HEK293 (cell line): ENCODE data around the gene ZNF775.

ENCODE experiments used
- CTCF ChIA-PET: fragments of 350-600 bp; formaldehyde crosslinking; extraction: SDS; loops from one replicate; lab custom pipeline; 2021; ENCODE audit warnings: antibody characterized with exemption; lab: Yijun Ruan, JAX
- POLR2A ChIA-PET: fragments of 300-600 bp; formaldehyde crosslinking; extraction: SDS; loops from one replicate; lab custom pipeline; 2020; ENCODE audit warnings: antibody characterized with exemption, inconsistent platforms; lab: Yijun Ruan, JAX
- H3K27ac ChIP-seq: fragments of 200-500 bp; sonication (Bioruptor generic); 2 replicates; pipeline ENCODE4 v1.5.1; 2014; ENCODE audit warnings: low read depth, low read length, control low read depth, inconsistent platforms; ENCODE audit errors: extremely low read depth
- H3K36me3 ChIP-seq, 2 experiments: fragments of 200-500 bp in 1 of 2; sonication (Bioruptor generic) in 1 of 2; 1 replicate in 1 of 2; 2 replicates in 1 of 2; pipeline ENCODE4 v1.5.1; 2014 to 2017; ENCODE audit warnings: inconsistent platforms in 2 of 2, low read length in 2 of 2; ENCODE audit not compliant: control insufficient read depth in 2 of 2, insufficient read depth in 1 of 2
- H3K4me1 ChIP-seq: fragments of 200-500 bp; sonication (Bioruptor generic); 2 replicates; pipeline ENCODE4 v1.5.1; 2014; ENCODE audit warnings: mild to moderate bottlenecking, low read length, inconsistent platforms; ENCODE audit not compliant: control insufficient read depth, insufficient read depth
- H3K4me3 ChIP-seq: 2 replicates; pipeline ENCODE4 v1.5.1; 2011; ENCODE audit warnings: low read depth, mild to moderate bottlenecking, control low read depth, low read length, moderate library complexity
- H3K9me3 ChIP-seq: fragments of 200-500 bp; sonication (Bioruptor generic); 2 replicates; pipeline ENCODE4 v1.5.1; 2014; ENCODE audit warnings: low read depth, low read length, inconsistent platforms; ENCODE audit not compliant: control insufficient read depth, insufficient read depth
- ATF2 ChIP-seq: fragments of 450-650 bp; formaldehyde crosslinking; IDR thresholded peaks from 2 replicates; pipeline ENCODE4 v1.5.1; 2016; ENCODE audit warnings: missing biosample characterization, missing genetic modification characterization, low read depth
- MEIS1 ChIP-seq: sonication (generic); formaldehyde crosslinking; IDR thresholded peaks from 2 replicates; pipeline ENCODE4 v1.8.1; 2022; ENCODE audit warnings: missing genetic modification reagents, mild to moderate bottlenecking, borderline replicate concordance
- REST ChIP-seq: fragments of 450-650 bp; formaldehyde crosslinking; IDR thresholded peaks from 2 replicates; pipeline ENCODE4 v1.5.1; 2016; ENCODE audit warnings: missing biosample characterization, missing genetic modification characterization
- ZBTB11 ChIP-seq: fragments of 450-650 bp; formaldehyde crosslinking; conservative IDR thresholded peaks from 2 replicates; pipeline ENCODE4 v1.5.1; 2016; ENCODE audit warnings: low read depth, missing biosample characterization, missing genetic modification characterization
- ZEB2 ChIP-seq: fragments of 450-650 bp; formaldehyde crosslinking; IDR thresholded peaks from 2 replicates; pipeline ENCODE4 v1.5.1; 2016; ENCODE audit warnings: missing biosample characterization, missing genetic modification characterization
- ZFHX2 ChIP-seq: fragments of 450-650 bp; formaldehyde crosslinking; conservative IDR thresholded peaks from 2 replicates; pipeline ENCODE4 v1.5.1; 2016; ENCODE audit warnings: missing biosample characterization, missing genetic modification characterization
- ZNF133 ChIP-seq: fragments of 450-650 bp; formaldehyde crosslinking; IDR thresholded peaks from 2 replicates; pipeline ENCODE4 v1.5.1; 2016; ENCODE audit warnings: missing biosample characterization, missing genetic modification characterization
- ZNF16 ChIP-seq: fragments of 450-650 bp; formaldehyde crosslinking; IDR thresholded peaks from 2 replicates; pipeline ENCODE4 v1.5.1; 2016; ENCODE audit warnings: low read depth, missing biosample characterization, missing genetic modification characterization
- ZNF169 ChIP-seq: fragments of 450-650 bp; formaldehyde crosslinking; IDR thresholded peaks from 2 replicates; pipeline ENCODE4 v1.5.1; 2016; ENCODE audit warnings: missing biosample characterization, missing genetic modification characterization
- ZNF24 ChIP-seq: fragments of 450-650 bp; formaldehyde crosslinking; IDR thresholded peaks from 2 replicates; pipeline ENCODE4 v1.5.1; 2016; ENCODE audit warnings: missing biosample characterization, missing genetic modification characterization
- ZNF302 ChIP-seq: fragments of 450-650 bp; formaldehyde crosslinking; IDR thresholded peaks from 2 replicates; pipeline ENCODE4 v1.5.1; 2016; ENCODE audit warnings: missing biosample characterization, missing genetic modification characterization, low read depth
- ZNF350 ChIP-seq: fragments of 450-650 bp; formaldehyde crosslinking; IDR thresholded peaks from 2 replicates; pipeline ENCODE4 v1.5.0; 2017; ENCODE audit warnings: missing biosample characterization, mild to moderate bottlenecking, missing genetic modification characterization
- ZNF514 ChIP-seq: fragments of 450-650 bp; formaldehyde crosslinking; IDR thresholded peaks from 2 replicates; pipeline ENCODE4 v1.5.1; 2016; ENCODE audit warnings: missing biosample characterization, missing genetic modification characterization
- ZNF530 ChIP-seq: fragments of 450-650 bp; formaldehyde crosslinking; IDR thresholded peaks from 2 replicates; pipeline ENCODE4 v1.5.1; 2016; ENCODE audit warnings: low read depth, missing biosample characterization, missing genetic modification characterization
- ZNF555 ChIP-seq: fragments of 450-650 bp; formaldehyde crosslinking; conservative IDR thresholded peaks from 2 replicates; pipeline ENCODE4 v1.5.1; 2017; ENCODE audit warnings: missing biosample characterization, mild to moderate bottlenecking, missing genetic modification characterization, inconsistent platforms
- ZNF692 ChIP-seq: fragments of 450-650 bp; formaldehyde crosslinking; IDR thresholded peaks from 2 replicates; pipeline ENCODE4 v1.5.1; 2016; ENCODE audit warnings: missing biosample characterization, missing genetic modification characterization
- ZNF791 ChIP-seq: fragments of 450-650 bp; formaldehyde crosslinking; IDR thresholded peaks from 2 replicates; pipeline ENCODE4 v1.5.1; 2016; ENCODE audit warnings: missing biosample characterization, missing genetic modification characterization
- ZSCAN30 ChIP-seq: fragments of 450-650 bp; IDR thresholded peaks from 2 replicates; pipeline ENCODE4 v1.5.1; 2018; ENCODE audit warnings: missing biosample characterization, mild to moderate bottlenecking, missing genetic modification characterization, moderate library complexity
- ZSCAN5A ChIP-seq: fragments of 450-650 bp; formaldehyde crosslinking; IDR thresholded peaks from 2 replicates; pipeline ENCODE4 v1.5.1; 2016; ENCODE audit warnings: missing biosample characterization, missing genetic modification characterization
- ZXDB ChIP-seq: fragments of 450-650 bp; formaldehyde crosslinking; IDR thresholded peaks from 2 replicates; pipeline ENCODE4 v1.5.1; 2016; ENCODE audit warnings: missing biosample characterization, missing genetic modification characterization
- TF ChIP-seq, protein P1 (sequence below): fragments of 450-650 bp; formaldehyde crosslinking; IDR thresholded peaks from 2 replicates; pipeline ENCODE4 v1.5.1; 2017; ENCODE audit warnings: missing biosample characterization, missing genetic modification characterization

ZNF775 gene

DNA sequence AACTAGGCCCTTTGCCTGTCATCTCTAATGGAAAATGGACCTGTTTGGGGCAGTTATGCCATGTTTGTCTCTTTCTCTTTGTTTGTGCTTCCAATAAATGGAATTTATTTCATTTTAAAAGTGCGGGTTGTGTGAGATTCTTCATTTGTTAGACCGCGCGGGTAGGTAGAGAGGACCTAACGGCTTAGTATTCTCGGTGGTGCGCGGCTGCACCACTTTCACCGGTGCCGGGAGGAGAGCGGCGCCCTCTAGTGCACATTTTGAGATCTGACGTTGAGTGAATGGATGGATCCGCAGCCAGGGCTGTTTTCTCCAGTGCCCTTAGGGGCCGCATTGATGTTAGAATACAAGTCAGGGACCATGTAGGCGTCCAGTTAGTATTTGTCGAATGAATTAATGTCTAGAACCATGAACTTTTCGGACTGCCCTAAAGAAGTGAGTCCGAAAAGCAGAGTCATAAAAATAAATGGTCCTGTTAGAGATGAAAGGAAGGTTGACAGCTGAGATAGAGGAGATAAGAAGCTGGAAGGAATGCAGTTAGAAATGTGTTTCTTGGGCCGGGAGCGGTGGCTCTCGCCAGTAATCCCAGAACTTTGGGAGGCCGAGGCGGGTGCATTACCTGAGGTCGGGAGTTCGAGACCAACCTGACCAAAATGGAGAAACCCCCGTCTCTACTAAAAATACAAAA, 42.0 kb downstream of the ZNF775 start (continued):
- TF ChIP-seq, protein P1, sequence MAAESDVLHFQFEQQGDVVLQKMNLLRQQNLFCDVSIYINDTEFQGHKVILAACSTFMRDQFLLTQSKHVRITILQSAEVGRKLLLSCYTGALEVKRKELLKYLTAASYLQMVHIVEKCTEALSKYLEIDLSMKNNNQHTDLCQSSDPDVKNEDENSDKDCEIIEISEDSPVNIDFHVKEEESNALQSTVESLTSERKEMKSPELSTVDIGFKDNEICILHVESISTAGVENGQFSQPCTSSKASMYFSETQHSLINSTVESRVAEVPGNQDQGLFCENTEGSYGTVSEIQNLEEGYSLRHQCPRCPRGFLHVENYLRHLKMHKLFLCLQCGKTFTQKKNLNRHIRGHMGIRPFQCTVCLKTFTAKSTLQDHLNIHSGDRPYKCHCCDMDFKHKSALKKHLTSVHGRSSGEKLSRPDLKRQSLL (tag by site-specific recombination): no peak
- no peak for TF ChIP-seq ATF2 (tag by site-specific recombination)
- TF ChIP-seq ZFHX2 (tag by site-specific recombination): no peak
- no peak for TF ChIP-seq ZNF169 (tag by site-specific recombination)
- no peak for TF ChIP-seq ZNF16 (tag by site-specific recombination)
- TF ChIP-seq ZBTB11 (tag by site-specific recombination): no peak

DNA sequence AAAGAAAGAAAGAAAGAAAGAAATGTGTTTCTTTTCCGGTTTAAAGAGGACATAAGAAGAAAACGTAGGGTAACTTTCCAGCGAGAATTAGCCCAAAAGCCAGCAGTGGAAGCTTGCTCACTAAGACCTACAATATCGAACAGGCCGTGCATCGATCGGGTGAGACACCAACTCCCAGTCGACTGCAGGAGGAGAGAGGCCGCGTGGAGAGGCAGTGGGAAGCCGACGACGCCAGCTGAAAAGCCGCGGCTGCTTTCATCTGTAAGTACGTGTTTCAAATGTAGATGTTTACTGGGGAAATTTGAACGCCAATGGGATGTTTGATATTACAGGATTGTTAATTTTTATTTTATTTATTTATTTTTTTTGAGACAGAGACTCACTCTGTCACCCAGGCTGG, 42.7 kb downstream of the ZNF775 start:
- no peaks in the 10 kb centered on the region for H3K4me1 ChIP-seq
- ChIA-PET CTCF (interaction anchor here (0.6 to 1.4 kb wide), 9 partner anchors 16 to 122 kb away, joined by 3 to 9 read pairs (median 3); a partner anchor contains a TSS), POLR2A (no interaction called here)
- no peaks in the 10 kb centered on the region for H3K9me3 ChIP-seq
- TF ChIP-seq ZSCAN30 (tag by site-specific recombination): no peak
- TF ChIP-seq ZSCAN5A (tag by site-specific recombination): no peak
- no peak for TF ChIP-seq ZNF791
- no peak for TF ChIP-seq ZXDB
- TF ChIP-seq ZNF555 (tag by site-specific recombination): no peak
- no peak for TF ChIP-seq ZNF692 (tag by site-specific recombination)
- no peak for TF ChIP-seq REST (tag by site-specific recombination)
- TF ChIP-seq ZNF302 (tag by site-specific recombination): no peak
- TF ChIP-seq MEIS1: no peak
- no peak for TF ChIP-seq ZNF24 (tag by site-specific recombination)
- no peak for TF ChIP-seq ZEB2
- TF ChIP-seq ZNF514: no peak
- TF ChIP-seq ZNF350 (tag by site-specific recombination): no peak
- TF ChIP-seq ZNF530 (tag by site-specific recombination): no peak
- TF ChIP-seq ZNF133 (tag by site-specific recombination): no peak
- TF ChIP-seq, all 188 proteins: peak for 0
- Histone ChIP-seq H3K36me3 (no peaks in the 10 kb centered on the region), H3K4me3 (no peak overlapping the region), H3K27ac (no peak overlapping the region)
